CD8-positive, alpha-beta memory T cell (primary cell): ENCODE measurements around the gene FUT8. TPM values are rescaled to one million over a fixed set of nuclear protein-coding genes. Genes with fewer than 3 reads are reported as not detected.
A peak's percentile ranks its signal among the peaks of the same experiment; 100 is the strongest.

Experiments used
- CTCF ChIA-PET: fragments of 350-600 bp; sonication (Branson Sonifier 250); formaldehyde crosslinking; loops from one replicate; lab custom pipeline; 2021; ENCODE audit warnings: antibody characterized with exemption; lab: Charles Lee
- POLR2A ChIA-PET: fragments of 350-600 bp; sonication (Branson Sonifier 250); formaldehyde crosslinking; loops from one replicate; lab custom pipeline; 2021; ENCODE audit warnings: antibody characterized with exemption; lab: Charles Lee
- DNase-seq, 5 donors: peaks; one replicate each; pipeline versions ENCODE4 v3.0.0 to v3.0.0-alpha.2; 2020 to 2022; ENCODE audit warnings: mixed read lengths in 1 of 5
- H3K27ac ChIP-seq: one replicate; pipeline ENCODE4 v1.7.0; 2013; ENCODE audit warnings: low read depth, mild to moderate bottlenecking, low read length, moderate library complexity
- H3K27me3 ChIP-seq: 2 replicates; pipeline ENCODE4 v1.7.0; 2013; ENCODE audit warnings: low read length, mild to moderate bottlenecking; ENCODE audit not compliant: insufficient read depth, poor library complexity, severe bottlenecking
- H3K36me3 ChIP-seq: 2 replicates; pipeline ENCODE4 v1.7.0; 2013; ENCODE audit warnings: mild to moderate bottlenecking, low read length, moderate library complexity; ENCODE audit not compliant: insufficient read depth
- H3K4me1 ChIP-seq: 2 replicates; pipeline ENCODE4 v1.7.0; 2013; ENCODE audit warnings: mild to moderate bottlenecking, low read length, moderate library complexity; ENCODE audit not compliant: insufficient read depth
- H3K4me3 ChIP-seq: 2 replicates; pipeline ENCODE4 v1.7.0; 2013; ENCODE audit warnings: mild to moderate bottlenecking, low read length
- H3K9me3 ChIP-seq: 2 replicates; pipeline ENCODE4 v1.7.0; 2013; ENCODE audit warnings: mild to moderate bottlenecking, low read length
- H3K27ac Mint-ChIP-seq, 8 donors: one replicate each; pipeline ENCODE4 v1.8.0; 2020 to 2021; ENCODE audit warnings: mixed read lengths in 8 of 8, mild to moderate bottlenecking in 6 of 8, inconsistent platforms in 3 of 8, moderate library complexity in 3 of 8
- H3K27me3 Mint-ChIP-seq, 2 donors: one replicate each; pipeline ENCODE4 v1.8.0; 2020 to 2021; ENCODE audit warnings: mixed read lengths in 2 of 2, mild to moderate bottlenecking in 1 of 2, moderate library complexity in 1 of 2
- H3K36me3 Mint-ChIP-seq, 3 donors: one replicate each; pipeline ENCODE4 v1.8.0; 2020 to 2021; ENCODE audit warnings: mixed read lengths in 3 of 3, inconsistent platforms in 1 of 3, mild to moderate bottlenecking in 1 of 3
- H3K4me1 Mint-ChIP-seq, 3 donors: one replicate each; pipeline ENCODE4 v1.8.0; 2020 to 2021; ENCODE audit warnings: mixed read lengths in 3 of 3, inconsistent platforms in 1 of 3, mild to moderate bottlenecking in 1 of 3
- H3K4me3 Mint-ChIP-seq, 7 donors: one replicate each; pipeline ENCODE4 v1.8.0; 2020 to 2021; ENCODE audit warnings: mixed read lengths in 7 of 7, mild to moderate bottlenecking in 6 of 7, moderate library complexity in 4 of 7, inconsistent platforms in 2 of 7
- H3K9me3 Mint-ChIP-seq, 5 donors: one replicate each; pipeline ENCODE4 v1.8.0; 2020 to 2022; ENCODE audit warnings: mixed read lengths in 5 of 5, mild to moderate bottlenecking in 3 of 5, moderate library complexity in 2 of 5, inconsistent platforms in 1 of 5
- polyA plus RNA-seq: library from polyadenylated mRNA; unstranded; fragments of 300-500 nt; fragmentation: Illumina TruSeq; gene quantifications from one replicate; pipeline ENCODE4 v1.2.3, GENCODE V29; 2021
- total RNA-seq, 2 experiments: library from RNA; stranded (reverse); gene quantifications; one replicate each; pipeline ENCODE4 v1.2.3, GENCODE V29; 2021

FUT8 gene
- total and polyA plus RNA-seq, 3 experiments from 2014 or later: 13.3 to 81.7 (median 76.0) TPM

- H3K4me1 ChIP-seq: no peaks in the 10 kb centered on the region
- POLR2A ChIA-PET: no interaction called here
These were observed 73.0 kb downstream of the FUT8 start for GRCh38 chr14:65485516-65485915.

GRCh38 chr14:65486863-65487262 is 74.3 kb downstream of the FUT8 start:
- no peak overlapping the region for H3K4me3 ChIP-seq
- POLR2A ChIA-PET: no interaction called here
- Mint-ChIP-seq H3K27ac (peak overlapping the region in 1 of 8 donors; percentile 73), H3K36me3 (peaks cover 4 to 9% (median 5%) of the 10 kb centered on the region in 3 donors), H3K9me3 (no peaks in the 10 kb centered on the region), H3K4me3 (no peak overlapping the region), H3K27me3 (no peaks in the 10 kb centered on the region), H3K4me1 (peaks cover 53 to 81% (median 75%) of the 10 kb centered on the region in 3 donors)
- no peak for DNase-seq
- CTCF ChIA-PET: interaction anchor here (1.3 to 1.8 kb wide), 2 partner anchors 13 to 338 kb away, joined by 3 to 4 read pairs; no protein-coding TSS in a partner anchor
- H3K9me3 ChIP-seq: no peaks in the 10 kb centered on the region
- no peaks in the 10 kb centered on the region for H3K4me1 ChIP-seq
- H3K27ac ChIP-seq: no peak overlapping the region
- H3K36me3 ChIP-seq: no peaks in the 10 kb centered on the region
- no peaks in the 10 kb centered on the region for H3K27me3 ChIP-seq

More at GRCh38 chr14:65485516-65485915, 73.0 kb downstream of the FUT8 start:
- Histone ChIP-seq H3K27me3 (no peaks in the 10 kb centered on the region), H3K27ac (no peak overlapping the region), H3K9me3 (no peaks in the 10 kb centered on the region), H3K36me3 (no peaks in the 10 kb centered on the region), H3K4me3 (no peak overlapping the region)
- CTCF ChIA-PET: interaction anchor here (1.3 kb wide), 1 partner anchor 339 kb away, joined by 3 read pairs; no protein-coding TSS in a partner anchor
- DNase-seq: no peak
- no peaks in the 10 kb centered on the region for H3K27me3 Mint-ChIP-seq
- peaks cover 2 to 9% (median 4%) of the 10 kb centered on the region in 3 donors for H3K36me3 Mint-ChIP-seq
- peaks cover 59 to 80% (median 76%) of the 10 kb centered on the region in 3 donors for H3K4me1 Mint-ChIP-seq
- H3K27ac Mint-ChIP-seq: no peak overlapping the region
- H3K9me3 Mint-ChIP-seq: no peaks in the 10 kb centered on the region
- H3K4me3 Mint-ChIP-seq: no peak overlapping the region

GRCh38 chr14:65487783-65488494 is 75.4 kb downstream of the FUT8 start:
- Histone ChIP-seq H3K36me3 (no peaks in the 10 kb centered on the region), H3K4me1 (no peaks in the 10 kb centered on the region), H3K4me3 (no peak overlapping the region), H3K9me3 (no peaks in the 10 kb centered on the region), H3K27ac (no peak overlapping the region), H3K27me3 (no peaks in the 10 kb centered on the region)
- Mint-ChIP-seq H3K4me3 (peak overlapping the region in 2 of 7 donors; percentile 19 to 50), H3K9me3 (no peaks in the 10 kb centered on the region), H3K27ac (no peak overlapping the region), H3K4me1 (peaks cover 49 to 82% (median 73%) of the 10 kb centered on the region in 3 donors), H3K36me3 (peaks cover 4 to 6% (median 6%) of the 10 kb centered on the region in 3 donors), H3K27me3 (no peaks in the 10 kb centered on the region)
- POLR2A ChIA-PET: no interaction called here
- CTCF ChIA-PET: interaction anchor here (1.1 to 1.8 kb wide), 2 partner anchors 12 to 16 kb away, joined by 3 to 4 read pairs; no protein-coding TSS in a partner anchor
- DNase-seq: no peak

GRCh38 chr14:65491274-65491673 is 78.7 kb downstream of the FUT8 start:
- Histone ChIP-seq H3K9me3 (no peaks in the 10 kb centered on the region), H3K27ac (no peak overlapping the region), H3K36me3 (no peaks in the 10 kb centered on the region), H3K4me3 (no peak overlapping the region), H3K27me3 (no peaks in the 10 kb centered on the region), H3K4me1 (no peaks in the 10 kb centered on the region)
- no peak for DNase-seq
- H3K36me3 Mint-ChIP-seq: peaks cover 5 to 8% (median 8%) of the 10 kb centered on the region in 3 donors
- CTCF ChIA-PET: no interaction called here
- H3K9me3 Mint-ChIP-seq: peaks cover 0 to 2% (median under 1%) of the 10 kb centered on the region in 5 donors
- no peak overlapping the region for H3K27ac Mint-ChIP-seq
- POLR2A ChIA-PET: no interaction called here
- H3K4me1 Mint-ChIP-seq: peaks cover 33 to 68% (median 55%) of the 10 kb centered on the region in 3 donors
- H3K27me3 Mint-ChIP-seq: no peaks in the 10 kb centered on the region
- H3K4me3 Mint-ChIP-seq: no peak overlapping the region

- Mint-ChIP-seq H3K4me1 (peaks cover 36 to 69% (median 58%) of the 10 kb centered on the region in 3 donors), H3K27me3 (no peaks in the 10 kb centered on the region), H3K9me3 (peaks cover 0 to 5% (median 4%) of the 10 kb centered on the region in 5 donors), H3K36me3 (peaks cover 5 to 13% (median 11%) of the 10 kb centered on the region in 3 donors), H3K27ac (peak overlapping the region in 1 of 8 donors; percentile 39), H3K4me3 (no peak overlapping the region)
- no peak overlapping the region for H3K27ac ChIP-seq
- DNase-seq: no peak
- ChIA-PET CTCF (interaction anchor here (1.2 kb wide), 1 partner anchor 10 kb away, joined by 5 read pairs; no protein-coding TSS in a partner anchor), POLR2A (no interaction called here)
- no peaks in the 10 kb centered on the region for H3K9me3 ChIP-seq
- no peaks in the 10 kb centered on the region for H3K27me3 ChIP-seq
- H3K36me3 ChIP-seq: no peaks in the 10 kb centered on the region
- no peaks in the 10 kb centered on the region for H3K4me1 ChIP-seq
- no peak overlapping the region for H3K4me3 ChIP-seq
These were observed 79.7 kb downstream of the FUT8 start for GRCh38 chr14:65492266-65492665.

GRCh38 chr14:65495196-65495595 is 82.7 kb downstream of the FUT8 start:
- no peaks in the 10 kb centered on the region for H3K27me3 ChIP-seq
- peaks cover 0 to 5% (median 4%) of the 10 kb centered on the region in 5 donors for H3K9me3 Mint-ChIP-seq
- H3K27ac ChIP-seq: no peak overlapping the region
- ChIA-PET POLR2A (no interaction called here), CTCF (no interaction called here)
- H3K4me1 ChIP-seq: no peaks in the 10 kb centered on the region
- peaks cover 5 to 11% (median 9%) of the 10 kb centered on the region in 3 donors for H3K36me3 Mint-ChIP-seq
- H3K4me1 Mint-ChIP-seq: peaks cover 29 to 68% (median 59%) of the 10 kb centered on the region in 3 donors
- no peaks in the 10 kb centered on the region for H3K36me3 ChIP-seq
- H3K27ac Mint-ChIP-seq: no peak overlapping the region
- no peak for DNase-seq
- H3K4me3 ChIP-seq: no peak overlapping the region
- no peaks in the 10 kb centered on the region for H3K27me3 Mint-ChIP-seq
- H3K9me3 ChIP-seq: no peaks in the 10 kb centered on the region
- no peak overlapping the region for H3K4me3 Mint-ChIP-seq

- ChIA-PET POLR2A (no interaction called here), CTCF (no interaction called here)
- Mint-ChIP-seq H3K27ac (peak overlapping the region in 1 of 8 donors; percentile 15), H3K4me1 (peaks cover 32 to 68% (median 61%) of the 10 kb centered on the region in 3 donors), H3K4me3 (no peak overlapping the region), H3K9me3 (peaks cover 0 to 5% (median 4%) of the 10 kb centered on the region in 5 donors), H3K36me3 (peaks cover 5 to 9% (median 8%) of the 10 kb centered on the region in 3 donors), H3K27me3 (no peaks in the 10 kb centered on the region)
- H3K36me3 ChIP-seq: no peaks in the 10 kb centered on the region
- no peak for DNase-seq
- H3K9me3 ChIP-seq: no peaks in the 10 kb centered on the region
- no peaks in the 10 kb centered on the region for H3K4me1 ChIP-seq
- H3K4me3 ChIP-seq: no peak overlapping the region
- H3K27ac ChIP-seq: no peak overlapping the region
- no peaks in the 10 kb centered on the region for H3K27me3 ChIP-seq
These were observed 83.9 kb downstream of the FUT8 start for GRCh38 chr14:65496178-65496993.
